ENCODE results near the gene ARHGAP24. TPM values are rescaled to one million over a fixed set of nuclear protein-coding genes. Genes with fewer than 3 reads are reported as not detected.

The ARHGAP24 gene
- total RNA-seq, 1 experiment from 2014 or later, result 2.1 TPM

GRCh38 chr4:85531560-85532341 lies 56.8 kb downstream of the ARHGAP24 start:
- POLR2A ChIA-PET, result no interaction called here
- no peak for ATAC-seq
- no peaks in the 10 kb centered on the region; the same call in 1 of the 2 replicates for H3K9me3 Mint-ChIP-seq

More at GRCh38 chr4:85531560-85532341, 56.8 kb downstream of the ARHGAP24 start:
- TF ChIP-seq, protein P1, sequence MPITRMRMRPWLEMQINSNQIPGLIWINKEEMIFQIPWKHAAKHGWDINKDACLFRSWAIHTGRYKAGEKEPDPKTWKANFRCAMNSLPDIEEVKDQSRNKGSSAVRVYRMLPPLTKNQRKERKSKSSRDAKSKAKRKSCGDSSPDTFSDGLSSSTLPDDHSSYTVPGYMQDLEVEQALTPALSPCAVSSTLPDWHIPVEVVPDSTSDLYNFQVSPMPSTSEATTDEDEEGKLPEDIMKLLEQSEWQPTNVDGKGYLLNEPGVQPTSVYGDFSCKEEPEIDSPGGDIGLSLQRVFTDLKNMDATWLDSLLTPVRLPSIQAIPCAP (CRISPR knock-in tag; IDR thresholded peaks at IDR 0.05), result no peak
- TF ChIP-seq ZNF416 (CRISPR knock-in tag; IDR thresholded peaks at IDR 0.05) (no peak), NR2C2 (CRISPR knock-in tag; IDR thresholded peaks at IDR 0.05) (no peak), NFE2L1 (CRISPR knock-in tag; IDR thresholded peaks at IDR 0.05) (no peak), ZBTB43 (CRISPR knock-in tag; IDR thresholded peaks at IDR 0.05) (no peak), ELF4 (CRISPR knock-in tag; IDR thresholded peaks at IDR 0.05; ENCODE audit: low read depth) (no peak), FOXP4 (CRISPR knock-in tag; IDR thresholded peaks at IDR 0.05) (no peak), IRF2 (CRISPR knock-in tag; IDR thresholded peaks at IDR 0.05; ENCODE audit: borderline replicate concordance, low read depth) (no peak), E2F1 (CRISPR knock-in tag; IDR thresholded peaks at IDR 0.05) (no peak), MXD4 (CRISPR knock-in tag; IDR thresholded peaks at IDR 0.05; ENCODE audit: borderline replicate concordance) (no peak), NFYB (CRISPR knock-in tag; conservative IDR thresholded peaks at IDR 0.05; ENCODE audit: low read depth) (no peak), JAZF1 (CRISPR knock-in tag; IDR thresholded peaks at IDR 0.05) (no peak), CREB1 (CRISPR knock-in tag; IDR thresholded peaks at IDR 0.05) (no peak), ZNF317 (CRISPR knock-in tag; IDR thresholded peaks at IDR 0.05; ENCODE audit: borderline replicate concordance, low read depth) (no peak)
- TF ChIP-seq, protein P2, sequence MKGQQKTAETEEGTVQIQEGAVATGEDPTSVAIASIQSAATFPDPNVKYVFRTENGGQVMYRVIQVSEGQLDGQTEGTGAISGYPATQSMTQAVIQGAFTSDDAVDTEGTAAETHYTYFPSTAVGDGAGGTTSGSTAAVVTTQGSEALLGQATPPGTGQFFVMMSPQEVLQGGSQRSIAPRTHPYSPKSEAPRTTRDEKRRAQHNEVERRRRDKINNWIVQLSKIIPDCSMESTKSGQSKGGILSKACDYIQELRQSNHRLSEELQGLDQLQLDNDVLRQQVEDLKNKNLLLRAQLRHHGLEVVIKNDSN (CRISPR knock-in tag; IDR thresholded peaks at IDR 0.05), result no peak
- TF ChIP-seq, protein P3, sequence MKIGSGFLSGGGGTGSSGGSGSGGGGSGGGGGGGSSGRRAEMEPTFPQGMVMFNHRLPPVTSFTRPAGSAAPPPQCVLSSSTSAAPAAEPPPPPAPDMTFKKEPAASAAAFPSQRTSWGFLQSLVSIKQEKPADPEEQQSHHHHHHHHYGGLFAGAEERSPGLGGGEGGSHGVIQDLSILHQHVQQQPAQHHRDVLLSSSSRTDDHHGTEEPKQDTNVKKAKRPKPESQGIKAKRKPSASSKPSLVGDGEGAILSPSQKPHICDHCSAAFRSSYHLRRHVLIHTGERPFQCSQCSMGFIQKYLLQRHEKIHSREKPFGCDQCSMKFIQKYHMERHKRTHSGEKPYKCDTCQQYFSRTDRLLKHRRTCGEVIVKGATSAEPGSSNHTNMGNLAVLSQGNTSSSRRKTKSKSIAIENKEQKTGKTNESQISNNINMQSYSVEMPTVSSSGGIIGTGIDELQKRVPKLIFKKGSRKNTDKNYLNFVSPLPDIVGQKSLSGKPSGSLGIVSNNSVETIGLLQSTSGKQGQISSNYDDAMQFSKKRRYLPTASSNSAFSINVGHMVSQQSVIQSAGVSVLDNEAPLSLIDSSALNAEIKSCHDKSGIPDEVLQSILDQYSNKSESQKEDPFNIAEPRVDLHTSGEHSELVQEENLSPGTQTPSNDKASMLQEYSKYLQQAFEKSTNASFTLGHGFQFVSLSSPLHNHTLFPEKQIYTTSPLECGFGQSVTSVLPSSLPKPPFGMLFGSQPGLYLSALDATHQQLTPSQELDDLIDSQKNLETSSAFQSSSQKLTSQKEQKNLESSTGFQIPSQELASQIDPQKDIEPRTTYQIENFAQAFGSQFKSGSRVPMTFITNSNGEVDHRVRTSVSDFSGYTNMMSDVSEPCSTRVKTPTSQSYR (CRISPR knock-in tag; IDR thresholded peaks at IDR 0.05), result no peak
- TF ChIP-seq, protein P4, sequence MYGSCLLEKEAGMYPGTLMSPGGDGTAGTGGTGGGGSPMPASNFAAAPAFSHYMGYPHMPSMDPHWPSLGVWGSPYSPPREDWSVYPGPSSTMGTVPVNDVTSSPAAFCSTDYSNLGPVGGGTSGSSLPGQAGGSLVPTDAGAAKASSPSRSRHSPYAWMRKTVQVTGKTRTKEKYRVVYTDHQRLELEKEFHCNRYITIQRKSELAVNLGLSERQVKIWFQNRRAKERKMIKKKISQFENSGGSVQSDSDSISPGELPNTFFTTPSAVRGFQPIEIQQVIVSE (CRISPR knock-in tag; IDR thresholded peaks at IDR 0.05; ENCODE audit: borderline replicate concordance), result no peak
- TF ChIP-seq, protein P5, sequence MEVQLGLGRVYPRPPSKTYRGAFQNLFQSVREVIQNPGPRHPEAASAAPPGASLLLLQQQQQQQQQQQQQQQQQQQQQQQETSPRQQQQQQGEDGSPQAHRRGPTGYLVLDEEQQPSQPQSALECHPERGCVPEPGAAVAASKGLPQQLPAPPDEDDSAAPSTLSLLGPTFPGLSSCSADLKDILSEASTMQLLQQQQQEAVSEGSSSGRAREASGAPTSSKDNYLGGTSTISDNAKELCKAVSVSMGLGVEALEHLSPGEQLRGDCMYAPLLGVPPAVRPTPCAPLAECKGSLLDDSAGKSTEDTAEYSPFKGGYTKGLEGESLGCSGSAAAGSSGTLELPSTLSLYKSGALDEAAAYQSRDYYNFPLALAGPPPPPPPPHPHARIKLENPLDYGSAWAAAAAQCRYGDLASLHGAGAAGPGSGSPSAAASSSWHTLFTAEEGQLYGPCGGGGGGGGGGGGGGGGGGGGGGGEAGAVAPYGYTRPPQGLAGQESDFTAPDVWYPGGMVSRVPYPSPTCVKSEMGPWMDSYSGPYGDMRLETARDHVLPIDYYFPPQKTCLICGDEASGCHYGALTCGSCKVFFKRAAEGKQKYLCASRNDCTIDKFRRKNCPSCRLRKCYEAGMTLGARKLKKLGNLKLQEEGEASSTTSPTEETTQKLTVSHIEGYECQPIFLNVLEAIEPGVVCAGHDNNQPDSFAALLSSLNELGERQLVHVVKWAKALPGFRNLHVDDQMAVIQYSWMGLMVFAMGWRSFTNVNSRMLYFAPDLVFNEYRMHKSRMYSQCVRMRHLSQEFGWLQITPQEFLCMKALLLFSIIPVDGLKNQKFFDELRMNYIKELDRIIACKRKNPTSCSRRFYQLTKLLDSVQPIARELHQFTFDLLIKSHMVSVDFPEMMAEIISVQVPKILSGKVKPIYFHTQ (CRISPR knock-in tag; IDR thresholded peaks at IDR 0.05), result no peak
- TF ChIP-seq, protein P6, sequence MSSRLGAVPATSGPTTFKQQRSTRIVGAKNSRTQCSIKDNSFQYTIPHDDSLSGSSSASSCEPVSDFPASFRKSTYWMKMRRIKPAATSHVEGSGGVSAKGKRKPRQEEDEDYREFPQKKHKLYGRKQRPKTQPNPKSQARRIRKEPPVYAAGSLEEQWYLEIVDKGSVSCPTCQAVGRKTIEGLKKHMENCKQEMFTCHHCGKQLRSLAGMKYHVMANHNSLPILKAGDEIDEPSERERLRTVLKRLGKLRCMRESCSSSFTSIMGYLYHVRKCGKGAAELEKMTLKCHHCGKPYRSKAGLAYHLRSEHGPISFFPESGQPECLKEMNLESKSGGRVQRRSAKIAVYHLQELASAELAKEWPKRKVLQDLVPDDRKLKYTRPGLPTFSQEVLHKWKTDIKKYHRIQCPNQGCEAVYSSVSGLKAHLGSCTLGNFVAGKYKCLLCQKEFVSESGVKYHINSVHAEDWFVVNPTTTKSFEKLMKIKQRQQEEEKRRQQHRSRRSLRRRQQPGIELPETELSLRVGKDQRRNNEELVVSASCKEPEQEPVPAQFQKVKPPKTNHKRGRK (CRISPR knock-in tag; IDR thresholded peaks at IDR 0.05; ENCODE audit: borderline replicate concordance), result no peak
- TF ChIP-seq, protein P7, sequence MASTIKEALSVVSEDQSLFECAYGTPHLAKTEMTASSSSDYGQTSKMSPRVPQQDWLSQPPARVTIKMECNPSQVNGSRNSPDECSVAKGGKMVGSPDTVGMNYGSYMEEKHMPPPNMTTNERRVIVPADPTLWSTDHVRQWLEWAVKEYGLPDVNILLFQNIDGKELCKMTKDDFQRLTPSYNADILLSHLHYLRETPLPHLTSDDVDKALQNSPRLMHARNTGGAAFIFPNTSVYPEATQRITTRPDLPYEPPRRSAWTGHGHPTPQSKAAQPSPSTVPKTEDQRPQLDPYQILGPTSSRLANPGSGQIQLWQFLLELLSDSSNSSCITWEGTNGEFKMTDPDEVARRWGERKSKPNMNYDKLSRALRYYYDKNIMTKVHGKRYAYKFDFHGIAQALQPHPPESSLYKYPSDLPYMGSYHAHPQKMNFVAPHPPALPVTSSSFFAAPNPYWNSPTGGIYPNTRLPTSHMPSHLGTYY (CRISPR knock-in tag; IDR thresholded peaks at IDR 0.05), result no peak
- no peaks in the 10 kb centered on the region for H3K27me3 Mint-ChIP-seq (ENCODE audit: low read depth)
- no peak for DNase-seq (ENCODE audit: low spot score)
- no peak overlapping the region for H3K27ac Mint-ChIP-seq
- CTCF ChIA-PET, result no interaction called here
- 0 out of 2 replicates have a peak, but pooled peaks cover 3% of the 10 kb centered on the region for H3K4me1 Mint-ChIP-seq
- H3K36me3 Mint-ChIP-seq, result no peaks in the 10 kb centered on the region
- no peak overlapping the region for H3K4me3 Mint-ChIP-seq
